RWPE2 (cell line): ENCODE data around the gene CAMK2B.

Experiments used
- ATAC-seq: fragments of 200-7000 bp; cut with Tn5 transposase; 3 replicates; pipeline ENCODE4 v1.9.1; 2021; ENCODE audit warnings: low read depth
- DNase-seq: peaks from one replicate; pipeline ENCODE4 v3.0.0-alpha.2; 2020; ENCODE audit warnings: low spot score
- H3K27ac ChIP-seq: fragments of 450-650 bp; 2 replicates; pipeline ENCODE4 v1.5.1; 2017; ENCODE audit warnings: mild to moderate bottlenecking; ENCODE audit not compliant: poor library complexity, severe bottlenecking
- H3K27me3 ChIP-seq: fragments of 250-450 bp; sonication (Bioruptor Pico); 2 replicates; pipeline ENCODE4 v1.5.1; 2021; ENCODE audit warnings: mild to moderate bottlenecking, moderate library complexity; ENCODE audit not compliant: insufficient read depth, poor library complexity, severe bottlenecking
- H3K36me3 ChIP-seq: fragments of 250-450 bp; sonication (Bioruptor Pico); 2 replicates; pipeline ENCODE4 v1.5.1; 2020; ENCODE audit warnings: low read depth, mild to moderate bottlenecking, moderate library complexity
- H3K4me1 ChIP-seq: fragments of 250-450 bp; sonication (Bioruptor Pico); 2 replicates; pipeline ENCODE4 v1.5.1; 2021; ENCODE audit warnings: mild to moderate bottlenecking, moderate library complexity; ENCODE audit not compliant: insufficient read depth, poor library complexity, severe bottlenecking
- H3K4me3 ChIP-seq: fragments of 250-450 bp; sonication (Bioruptor Pico); 2 replicates; pipeline ENCODE4 v1.5.1; 2021; ENCODE audit warnings: mild to moderate bottlenecking, moderate library complexity; ENCODE audit not compliant: severe bottlenecking
- H3K9me3 ChIP-seq: fragments of 250-450 bp; sonication (Bioruptor Pico); 2 replicates; pipeline ENCODE4 v1.5.1; 2021; ENCODE audit warnings: mild to moderate bottlenecking, moderate library complexity; ENCODE audit not compliant: severe bottlenecking
- CTCF ChIP-seq: fragments of 450-650 bp; IDR thresholded peaks from one replicate; pipeline ENCODE4 v1.5.1; 2017; ENCODE audit warnings: mild to moderate bottlenecking, moderate library complexity; ENCODE audit not compliant: poor library complexity, severe bottlenecking

The CAMK2B gene

DNA sequence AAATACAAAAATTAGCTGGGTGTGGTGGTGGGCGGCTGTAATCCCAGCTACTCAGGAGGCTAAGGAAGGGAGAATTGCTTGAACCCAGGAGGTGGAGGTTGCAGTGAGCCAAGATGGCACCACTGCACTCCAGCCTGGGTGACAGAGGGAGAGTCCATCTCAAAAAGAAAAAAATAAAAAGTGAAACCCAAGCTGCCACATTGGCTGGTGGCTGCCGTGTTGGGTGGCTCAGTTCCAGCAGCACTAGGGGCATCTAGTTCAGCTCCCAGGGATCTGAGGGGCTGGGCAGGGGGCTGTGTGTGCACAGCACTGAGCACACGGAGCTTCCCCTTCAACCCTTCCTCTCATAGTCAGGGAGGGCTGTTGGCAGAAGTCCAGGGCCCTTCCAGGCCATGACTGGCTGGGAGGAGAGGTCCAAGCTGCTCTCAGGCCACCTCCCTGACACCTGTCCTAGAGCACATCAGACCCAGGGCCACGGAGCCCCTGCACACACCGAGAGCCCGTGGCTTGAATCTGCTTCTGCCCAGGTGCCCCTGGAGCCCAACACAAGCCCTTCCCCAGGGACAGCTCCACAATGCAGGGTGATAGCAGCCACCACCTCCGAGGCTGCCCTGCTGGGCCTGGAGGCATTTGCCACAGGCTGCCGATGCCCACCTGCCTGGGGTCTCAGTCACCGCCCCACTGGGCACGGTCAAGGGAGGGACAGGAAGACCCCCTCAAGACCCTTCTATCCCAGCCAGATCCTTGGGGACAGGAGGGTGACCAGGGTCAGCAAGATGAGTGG is 77.3 kb downstream of the CAMK2B start:
- DNase-seq (no peak), ATAC-seq (no peak)
- Histone ChIP-seq H3K4me3 (no peak overlapping the region), H3K4me1 (no peaks in the 10 kb centered on the region), H3K27me3 (no peaks in the 10 kb centered on the region), H3K27ac (no peak overlapping the region), H3K36me3 (no peaks in the 10 kb centered on the region), H3K9me3 (no peaks in the 10 kb centered on the region)
- TF ChIP-seq CTCF = no peak

DNA sequence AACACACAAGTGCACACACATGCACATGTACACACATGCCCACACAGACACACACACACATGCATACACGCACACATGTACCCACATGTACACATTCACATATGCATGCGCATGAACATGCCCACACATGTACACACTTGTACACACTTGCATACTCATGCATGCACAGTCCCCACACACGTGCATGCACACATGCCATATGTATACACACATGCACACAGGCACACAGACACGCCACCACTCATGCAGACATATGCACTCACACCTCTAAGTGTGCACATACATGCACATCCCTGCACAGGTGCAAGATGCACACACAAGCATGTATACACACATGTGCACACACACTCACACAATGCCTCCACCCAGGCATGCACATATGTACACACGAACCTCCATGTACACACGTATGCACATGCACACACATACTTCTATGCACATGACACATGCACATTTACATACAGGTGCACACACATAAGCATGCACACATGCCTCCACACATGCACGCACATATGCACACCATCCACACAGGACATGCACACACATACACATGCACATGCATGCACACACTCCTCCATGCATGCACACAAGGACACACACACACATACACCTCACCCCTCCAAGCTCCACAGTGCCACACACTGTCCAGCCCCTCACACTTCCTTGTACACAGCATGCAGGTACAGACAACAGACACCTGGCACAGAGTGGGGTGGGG is 78.8 kb downstream of the CAMK2B start:
- H3K9me3 ChIP-seq = no peaks in the 10 kb centered on the region
- no peak for TF ChIP-seq CTCF
- no peak overlapping the region for H3K27ac ChIP-seq
- ATAC-seq (no peak), DNase-seq (no peak)
- H3K36me3 ChIP-seq = no peaks in the 10 kb centered on the region
- no peaks in the 10 kb centered on the region for H3K27me3 ChIP-seq
- no peaks in the 10 kb centered on the region for H3K4me1 ChIP-seq
- no peak overlapping the region for H3K4me3 ChIP-seq

GRCh38 chr7:44244282-44244681 is 81.1 kb downstream of the CAMK2B start:
- peak; percentile 48 for TF ChIP-seq CTCF
- no peaks in the 10 kb centered on the region for H3K27me3 ChIP-seq
- no peak overlapping the region for H3K4me3 ChIP-seq
- ATAC-seq (no peak), DNase-seq (no peak)
- no peaks in the 10 kb centered on the region for H3K9me3 ChIP-seq
- H3K36me3 ChIP-seq = no peaks in the 10 kb centered on the region
- no peak overlapping the region for H3K27ac ChIP-seq
- no peaks in the 10 kb centered on the region for H3K4me1 ChIP-seq

DNA sequence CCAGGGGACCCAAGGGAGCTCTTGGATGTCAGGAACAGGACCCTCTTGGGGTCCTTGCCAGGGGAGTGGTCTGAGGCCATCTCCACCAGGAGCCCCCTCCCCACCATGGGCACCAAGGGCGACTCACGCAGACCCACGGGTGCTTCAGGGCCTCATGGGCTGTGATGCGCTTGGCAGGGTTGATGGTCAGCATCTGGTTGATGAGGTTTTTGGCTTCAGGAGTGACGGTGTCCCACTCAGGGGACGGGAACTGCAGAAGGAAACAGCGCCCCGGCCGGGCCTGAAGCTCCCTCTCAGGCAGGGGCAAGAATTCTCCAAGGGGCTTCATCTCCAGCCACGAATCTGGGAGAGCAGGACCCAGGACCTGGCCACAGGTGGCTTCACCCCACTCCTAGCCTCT is 83.3 kb downstream of the CAMK2B start:
- H3K27ac ChIP-seq = no peak overlapping the region
- H3K9me3 ChIP-seq = no peaks in the 10 kb centered on the region
- no peaks in the 10 kb centered on the region for H3K4me1 ChIP-seq
- H3K36me3 ChIP-seq = no peaks in the 10 kb centered on the region
- DNase-seq (no peak), ATAC-seq (no peak)
- H3K4me3 ChIP-seq = no peak overlapping the region
- TF ChIP-seq CTCF = no peak
- H3K27me3 ChIP-seq = no peaks in the 10 kb centered on the region
